ENCODE measurements around the gene SEMA3D.

DNA sequence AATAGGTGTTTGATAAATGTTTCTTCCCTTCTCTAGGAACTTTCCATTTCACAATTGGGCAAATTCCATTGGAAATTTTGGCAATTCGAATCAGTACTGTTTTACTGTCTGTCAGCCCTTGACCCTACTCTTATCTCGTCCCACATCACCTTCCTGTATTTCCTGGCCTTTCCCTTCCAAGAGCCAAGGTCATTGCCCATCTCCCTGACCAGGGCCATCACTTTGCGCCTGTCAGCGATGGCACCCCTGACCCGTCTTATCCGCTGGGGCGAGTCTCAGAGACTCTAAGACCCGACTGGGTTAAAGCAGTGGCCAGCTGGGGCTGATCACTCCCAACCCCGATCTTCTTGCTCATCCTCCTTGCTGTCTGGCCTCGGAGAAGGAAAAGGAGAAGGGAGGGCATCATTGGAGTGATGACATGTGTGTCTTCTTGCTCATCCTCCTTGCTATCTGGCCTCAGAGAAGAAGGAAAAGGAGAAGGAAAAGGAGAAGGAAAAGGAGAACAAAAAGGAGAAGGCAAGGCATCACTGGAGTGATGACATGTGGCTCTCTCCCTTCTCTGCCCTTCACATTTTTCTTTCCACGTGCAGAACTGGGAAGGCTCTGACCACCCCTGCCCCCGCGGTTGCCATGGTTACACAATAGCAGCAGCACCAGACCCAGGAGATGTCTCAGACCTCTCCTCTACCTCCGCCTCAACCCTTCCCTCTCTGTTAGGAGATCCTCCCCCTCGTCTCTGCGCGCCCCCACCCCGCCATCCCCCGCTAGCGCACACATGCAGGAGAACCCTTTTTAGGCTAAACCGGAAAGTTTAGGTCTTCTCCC, 2.0 kb downstream of the SEMA3D start:
- TF ChIP-seq, protein P1, sequence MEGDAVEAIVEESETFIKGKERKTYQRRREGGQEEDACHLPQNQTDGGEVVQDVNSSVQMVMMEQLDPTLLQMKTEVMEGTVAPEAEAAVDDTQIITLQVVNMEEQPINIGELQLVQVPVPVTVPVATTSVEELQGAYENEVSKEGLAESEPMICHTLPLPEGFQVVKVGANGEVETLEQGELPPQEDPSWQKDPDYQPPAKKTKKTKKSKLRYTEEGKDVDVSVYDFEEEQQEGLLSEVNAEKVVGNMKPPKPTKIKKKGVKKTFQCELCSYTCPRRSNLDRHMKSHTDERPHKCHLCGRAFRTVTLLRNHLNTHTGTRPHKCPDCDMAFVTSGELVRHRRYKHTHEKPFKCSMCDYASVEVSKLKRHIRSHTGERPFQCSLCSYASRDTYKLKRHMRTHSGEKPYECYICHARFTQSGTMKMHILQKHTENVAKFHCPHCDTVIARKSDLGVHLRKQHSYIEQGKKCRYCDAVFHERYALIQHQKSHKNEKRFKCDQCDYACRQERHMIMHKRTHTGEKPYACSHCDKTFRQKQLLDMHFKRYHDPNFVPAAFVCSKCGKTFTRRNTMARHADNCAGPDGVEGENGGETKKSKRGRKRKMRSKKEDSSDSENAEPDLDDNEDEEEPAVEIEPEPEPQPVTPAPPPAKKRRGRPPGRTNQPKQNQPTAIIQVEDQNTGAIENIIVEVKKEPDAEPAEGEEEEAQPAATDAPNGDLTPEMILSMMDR (IDR thresholded peaks at IDR 0.05), result no peak
- TF ChIP-seq POLR2A (IDR thresholded peaks at IDR 0.05), result no peak
